Stimulated activated CD4-positive, alpha-beta T cell treated with anti-CD3 and anti-CD28 coated beads, Interleukin-2, amount 100 ng/mL, for 48 hours (primary cell): ENCODE results near the gene TSPAN9.

Source experiments
- DNase-seq, 2 donors: peaks; one replicate each; pipeline ENCODE4 v3.0.0-alpha.2; 2020

Gene TSPAN9

GRCh38 chr12:3214526-3215365 lies 137.6 kb downstream of the TSPAN9 start:
- no peak for DNase-seq

- no peak for DNase-seq
Measured at GRCh38 chr12:3215410-3215975, 138.3 kb downstream of the TSPAN9 start.

GRCh38 chr12:3216097-3216496 lies 138.9 kb downstream of the TSPAN9 start:
- DNase-seq = no peak

GRCh38 chr12:3216726-3217682 lies 139.8 kb downstream of the TSPAN9 start:
- DNase-seq = no peak

GRCh38 chr12:3217683-3218079 lies 140.5 kb downstream of the TSPAN9 start:
- no peak for DNase-seq

- DNase-seq = no peak
Measured at GRCh38 chr12:3218228-3219171, 141.3 kb downstream of the TSPAN9 start.

GRCh38 chr12:3219233-3219632 lies 142.1 kb downstream of the TSPAN9 start:
- DNase-seq = no peak

GRCh38 chr12:3220382-3221321 lies 143.5 kb downstream of the TSPAN9 start:
- no peak for DNase-seq

- no peak for DNase-seq
Measured at GRCh38 chr12:3222306-3222705, 145.1 kb downstream of the TSPAN9 start.

GRCh38 chr12:3222979-3223378 lies 145.8 kb downstream of the TSPAN9 start:
- no peak for DNase-seq

- DNase-seq = no peak
Measured at GRCh38 chr12:3223601-3224529, 146.7 kb downstream of the TSPAN9 start.

- no peak for DNase-seq
Measured at GRCh38 chr12:3224530-3224903, 147.3 kb downstream of the TSPAN9 start.

- DNase-seq = no peak
Measured at GRCh38 chr12:3225154-3225795, 148.1 kb downstream of the TSPAN9 start.

- DNase-seq = no peak
Measured at GRCh38 chr12:3225796-3226180, 148.6 kb downstream of the TSPAN9 start.

GRCh38 chr12:3226264-3226663 lies 149.1 kb downstream of the TSPAN9 start:
- no peak for DNase-seq

GRCh38 chr12:3227076-3227975 lies 150.1 kb downstream of the TSPAN9 start:
- DNase-seq = no peak

GRCh38 chr12:3228552-3228951 lies 151.4 kb downstream of the TSPAN9 start:
- DNase-seq = no peak

GRCh38 chr12:3229577-3229976 lies 152.4 kb downstream of the TSPAN9 start:
- no peak for DNase-seq
